Measurements from ENCODE around the gene HIP1.

DNA sequence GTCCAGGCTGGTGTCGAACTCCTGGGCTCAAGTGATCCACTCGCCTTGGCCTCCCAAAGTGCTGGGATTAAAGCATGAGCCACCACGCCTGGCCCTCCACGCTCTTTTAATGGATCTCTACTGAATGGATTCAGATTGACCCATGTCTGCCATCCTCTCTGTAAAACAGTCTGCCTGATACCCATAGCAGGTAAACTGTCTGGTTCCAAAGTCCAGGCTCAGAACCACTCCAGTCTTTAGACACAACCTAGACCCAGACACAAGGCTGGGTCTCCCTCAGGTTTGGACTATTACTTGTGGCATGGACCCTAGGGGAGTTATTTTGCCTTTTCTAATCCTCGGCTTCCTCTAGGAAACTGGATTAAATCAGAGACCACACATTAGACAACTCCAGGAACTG lies 19.1 kb downstream of the HIP1 start:
- no peak for TF ChIP-seq EP300 (IDR thresholded peaks at IDR 0.05; ENCODE audit: borderline replicate concordance)
- TF ChIP-seq, protein P1, sequence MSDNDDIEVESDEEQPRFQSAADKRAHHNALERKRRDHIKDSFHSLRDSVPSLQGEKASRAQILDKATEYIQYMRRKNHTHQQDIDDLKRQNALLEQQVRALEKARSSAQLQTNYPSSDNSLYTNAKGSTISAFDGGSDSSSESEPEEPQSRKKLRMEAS (IDR thresholded peaks at IDR 0.05), result no peak
- TF ChIP-seq FOXM1 (IDR thresholded peaks at IDR 0.05; ENCODE audit: borderline replicate concordance, low read depth), result no peak
- no peak for TF ChIP-seq YY1 (IDR thresholded peaks at IDR 0.05; ENCODE audit: low read depth)
- TF ChIP-seq, protein P2, sequence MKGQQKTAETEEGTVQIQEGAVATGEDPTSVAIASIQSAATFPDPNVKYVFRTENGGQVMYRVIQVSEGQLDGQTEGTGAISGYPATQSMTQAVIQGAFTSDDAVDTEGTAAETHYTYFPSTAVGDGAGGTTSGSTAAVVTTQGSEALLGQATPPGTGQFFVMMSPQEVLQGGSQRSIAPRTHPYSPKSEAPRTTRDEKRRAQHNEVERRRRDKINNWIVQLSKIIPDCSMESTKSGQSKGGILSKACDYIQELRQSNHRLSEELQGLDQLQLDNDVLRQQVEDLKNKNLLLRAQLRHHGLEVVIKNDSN (IDR thresholded peaks at IDR 0.05), result no peak
- no peak for TF ChIP-seq TAF1 (IDR thresholded peaks at IDR 0.05; ENCODE audit: low read depth)

All from Ishikawa (cell line).